Measurements from ENCODE around the gene EXOC3L1. TPM values are rescaled to one million over a fixed set of nuclear protein-coding genes. Genes with fewer than 3 reads are reported as not detected.

EXOC3L1 gene
- total RNA-seq, 1 experiment from 2014 or later = not detected

DNA sequence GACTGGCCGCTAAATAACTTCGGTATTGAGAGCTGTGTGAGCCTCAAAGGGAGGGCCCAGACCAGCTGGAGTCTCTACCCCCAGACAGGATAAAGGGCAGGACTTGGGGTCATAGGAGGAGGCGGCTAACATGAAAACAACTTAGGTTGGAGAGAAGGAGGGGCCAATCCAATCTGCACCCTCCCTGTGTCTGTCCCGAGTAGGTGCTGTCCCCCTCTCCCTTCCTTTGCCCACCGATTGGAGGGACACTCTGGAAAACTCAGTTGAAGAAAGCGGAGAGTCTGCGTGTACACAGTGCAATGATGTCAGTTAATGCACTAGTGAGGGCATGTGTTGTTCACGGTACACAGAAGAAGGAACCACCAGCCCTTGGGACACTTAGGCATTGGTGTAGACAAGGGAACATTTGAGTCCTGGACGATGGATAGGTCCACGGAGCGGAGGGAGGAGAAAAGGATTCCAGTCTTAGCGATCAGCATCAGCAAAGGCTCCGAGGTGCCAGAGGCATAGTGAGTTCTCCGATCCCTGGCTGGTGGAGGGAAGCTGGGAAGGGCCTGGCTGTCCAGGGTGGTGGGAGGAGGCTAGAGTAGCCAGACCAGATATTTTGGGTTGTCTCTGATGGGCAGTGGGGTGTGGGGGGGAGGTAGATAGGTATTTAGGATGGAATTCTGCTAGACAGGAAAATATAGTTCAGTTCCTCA lies 18.8 kb downstream of the EXOC3L1 start:
- ATAC-seq = peak; percentile 2
- intact Hi-C loops (cut with micrococcal nuclease) = no loop called here
- Histone ChIP-seq H3K79me2 (ENCODE audit: low read length) (peaks cover 22% of the 10 kb centered on the region), H4K20me1 (ENCODE audit: low read length) (no peaks in the 10 kb centered on the region), H3K4me2 (ENCODE audit: low read length) (peak overlapping the region; percentile 69), H3K4me3 (ENCODE audit: low read length) (peak overlapping the region; percentile 59), H3K9ac (ENCODE audit: low read length) (peak overlapping the region; percentile 75), H3K36me3 (ENCODE audit: low read depth, low read length) (no peaks in the 10 kb centered on the region), H2AFZ (ENCODE audit: low read length) (0 out of 2 replicates have a peak overlapping the region, but pooled peaks have one; percentile 45), H3K9me2 (replicated peaks; ENCODE audit: low read length) (no peaks in the 10 kb centered on the region), H3K9me3 (ENCODE audit: low read length) (no peaks in the 10 kb centered on the region), H3K27ac (ENCODE audit: low read length) (peak overlapping the region; percentile 76), H3K27me3 (ENCODE audit: low read length) (no peaks in the 10 kb centered on the region), H3K4me1 (ENCODE audit: insufficient read depth, low read length) (peaks cover 38% of the 10 kb centered on the region), H3F3A (ENCODE audit: low read length, unreplicated experiment) (no peaks in the 10 kb centered on the region)
- CTCF ChIA-PET = interaction anchor here (1.0 kb wide), 1 partner anchor 16 kb away, joined by 10 read pairs; no protein-coding TSS in a partner anchor
- POLR2A ChIA-PET (ENCODE audit: unreplicated experiment) = interaction anchor here (0.5 kb wide), 1 partner anchor 76 kb away, joined by 3 read pairs; the partner anchor contains the start of gene FHOD1
- DNase-seq = no peak
- TSS peak; percentile 41 for BruUV-seq (replicated peaks)
- TF ChIP-seq EZH2phosphoT487 (IDR thresholded peaks at IDR 0.05; ENCODE audit: borderline replicate concordance, low read length) = no peak

DNA sequence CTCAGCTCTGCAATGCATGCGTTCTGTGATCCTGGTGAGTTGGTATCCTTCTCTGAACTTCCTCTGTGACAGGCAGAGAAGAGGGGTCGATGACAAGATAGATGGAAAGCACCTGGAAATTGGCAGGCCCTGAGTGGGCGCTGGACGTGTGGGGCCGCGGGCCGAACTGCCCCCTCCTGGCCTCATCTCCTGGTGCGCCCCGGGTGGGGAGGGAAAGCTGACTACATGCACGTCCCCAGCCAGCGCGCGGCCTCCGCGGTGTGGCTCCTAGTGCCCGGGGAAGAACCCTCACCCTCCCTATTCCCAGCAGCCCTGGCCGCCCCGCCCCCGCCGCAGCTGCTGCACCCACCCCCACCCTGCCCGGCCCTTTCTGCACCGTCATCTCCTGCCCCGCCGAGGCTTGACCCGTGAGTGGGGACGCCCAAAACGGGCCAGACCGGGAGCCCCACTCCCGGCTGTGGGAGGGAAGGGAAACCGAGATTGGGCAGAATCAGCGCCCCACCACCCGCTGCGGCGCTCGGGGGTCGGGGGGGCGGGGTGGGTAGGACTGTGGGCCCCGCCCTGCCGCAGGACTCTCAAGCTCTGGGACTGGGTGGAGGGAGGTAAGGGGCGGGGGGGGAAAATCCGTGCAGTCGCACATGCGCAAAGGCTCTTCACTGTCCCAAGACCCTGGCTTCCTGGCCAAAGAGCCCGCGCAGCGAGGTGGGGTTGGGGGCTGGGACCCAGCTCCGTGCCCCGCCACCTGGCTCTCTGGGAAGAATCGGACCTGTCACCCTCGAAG lies 19.6 kb downstream of the EXOC3L1 start, which contains the start of gene NOL3:
Gene NOL3 (plus strand): TSS at position 371 of the 781 bp plus-strand sequence.
- H3K36me3 ChIP-seq (ENCODE audit: low read depth, low read length) = no peaks in the 10 kb centered on the region
- ATAC-seq = peak; percentile 42
- ChIA-PET POLR2A (ENCODE audit: unreplicated experiment) (interaction anchor here (0.5 kb wide), 2 partner anchors 20 to 77 kb away, joined by 3 read pairs; partner anchors contain the start of gene FHOD1), CTCF (interaction anchor here (0.6 to 1.0 kb wide), 2 partner anchors 13 to 15 kb away, joined by 3 to 10 read pairs; no protein-coding TSS in a partner anchor)
- H3K9me2 ChIP-seq (replicated peaks; ENCODE audit: low read length) = no peaks in the 10 kb centered on the region
- H2AFZ ChIP-seq (ENCODE audit: low read length) = peak within 1 kb of the TSS; percentile 88
- H3F3A ChIP-seq (ENCODE audit: low read length, unreplicated experiment) = no peaks in the 10 kb centered on the region
- peaks cover 17% of the 10 kb centered on the region for H3K79me2 ChIP-seq (ENCODE audit: low read length)
- H4K20me1 ChIP-seq (ENCODE audit: low read length) = no peaks in the 10 kb centered on the region
- peak within 1 kb of the TSS; percentile 75 for H3K9ac ChIP-seq (ENCODE audit: low read length)
- H3K4me3 ChIP-seq (ENCODE audit: low read length) = peak within 1 kb of the TSS; percentile 68
- BruUV-seq (replicated peaks) = no TSS peak
- H3K27me3 ChIP-seq (ENCODE audit: low read length) = no peaks in the 10 kb centered on the region
- H3K4me2 ChIP-seq (ENCODE audit: low read length) = peak within 1 kb of the TSS; percentile 94
- H3K4me1 ChIP-seq (ENCODE audit: insufficient read depth, low read length) = peaks cover 37% of the 10 kb centered on the region
- TF ChIP-seq EZH2phosphoT487 (IDR thresholded peaks at IDR 0.05; ENCODE audit: borderline replicate concordance, low read length) = no peak
- DNase-seq = peak; percentile 80
- H3K27ac ChIP-seq (ENCODE audit: low read length) = peak within 1 kb of the TSS; percentile 76
- intact Hi-C loops (cut with micrococcal nuclease) = no loop called here
- no peaks in the 10 kb centered on the region for H3K9me3 ChIP-seq (ENCODE audit: low read length)

GRCh38 chr16:67169642-67170167 lies 20.2 kb downstream of the EXOC3L1 start:
- H3K9me2 ChIP-seq (replicated peaks; ENCODE audit: low read length) = no peaks in the 10 kb centered on the region
- DNase-seq (no peak), ATAC-seq (no peak)
- H4K20me1 ChIP-seq (ENCODE audit: low read length) = no peaks in the 10 kb centered on the region
- H3K9ac ChIP-seq (ENCODE audit: low read length) = peak overlapping the region; percentile 75
- ChIA-PET POLR2A (ENCODE audit: unreplicated experiment) (interaction anchor here (0.5 kb wide), 1 partner anchor 19 kb away, joined by 3 read pairs; no protein-coding TSS in a partner anchor), CTCF (interaction anchor here (1.0 kb wide), 1 partner anchor 14 kb away, joined by 10 read pairs; no protein-coding TSS in a partner anchor)
- H3K4me3 ChIP-seq (ENCODE audit: low read length) = peak overlapping the region; percentile 68
- no peak for TF ChIP-seq EZH2phosphoT487 (IDR thresholded peaks at IDR 0.05; ENCODE audit: borderline replicate concordance, low read length)
- TF ChIP-seq, protein P1, sequence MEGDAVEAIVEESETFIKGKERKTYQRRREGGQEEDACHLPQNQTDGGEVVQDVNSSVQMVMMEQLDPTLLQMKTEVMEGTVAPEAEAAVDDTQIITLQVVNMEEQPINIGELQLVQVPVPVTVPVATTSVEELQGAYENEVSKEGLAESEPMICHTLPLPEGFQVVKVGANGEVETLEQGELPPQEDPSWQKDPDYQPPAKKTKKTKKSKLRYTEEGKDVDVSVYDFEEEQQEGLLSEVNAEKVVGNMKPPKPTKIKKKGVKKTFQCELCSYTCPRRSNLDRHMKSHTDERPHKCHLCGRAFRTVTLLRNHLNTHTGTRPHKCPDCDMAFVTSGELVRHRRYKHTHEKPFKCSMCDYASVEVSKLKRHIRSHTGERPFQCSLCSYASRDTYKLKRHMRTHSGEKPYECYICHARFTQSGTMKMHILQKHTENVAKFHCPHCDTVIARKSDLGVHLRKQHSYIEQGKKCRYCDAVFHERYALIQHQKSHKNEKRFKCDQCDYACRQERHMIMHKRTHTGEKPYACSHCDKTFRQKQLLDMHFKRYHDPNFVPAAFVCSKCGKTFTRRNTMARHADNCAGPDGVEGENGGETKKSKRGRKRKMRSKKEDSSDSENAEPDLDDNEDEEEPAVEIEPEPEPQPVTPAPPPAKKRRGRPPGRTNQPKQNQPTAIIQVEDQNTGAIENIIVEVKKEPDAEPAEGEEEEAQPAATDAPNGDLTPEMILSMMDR (conservative IDR thresholded peaks at IDR 0.05; ENCODE audit: low read depth, low read length) = peak; percentile 63
- peaks cover 11% of the 10 kb centered on the region for H3K79me2 ChIP-seq (ENCODE audit: low read length)
- H2AFZ ChIP-seq (ENCODE audit: low read length) = peak overlapping the region; percentile 88
- peaks cover 30% of the 10 kb centered on the region for H3K4me1 ChIP-seq (ENCODE audit: insufficient read depth, low read length)
- peak overlapping the region; percentile 76 for H3K27ac ChIP-seq (ENCODE audit: low read length)
- TSS peak; percentile 83 for BruUV-seq (replicated peaks)
- H3K9me3 ChIP-seq (ENCODE audit: low read length) = no peaks in the 10 kb centered on the region
- intact Hi-C loops (cut with micrococcal nuclease) = no loop called here
- H3K4me2 ChIP-seq (ENCODE audit: low read length) = peak overlapping the region; percentile 94
- H3K36me3 ChIP-seq (ENCODE audit: low read depth, low read length) = no peaks in the 10 kb centered on the region
- no peaks in the 10 kb centered on the region for H3F3A ChIP-seq (ENCODE audit: low read length, unreplicated experiment)
- no peaks in the 10 kb centered on the region for H3K27me3 ChIP-seq (ENCODE audit: low read length)
